OCI-LY3 (cell line): ENCODE results near the gene MMUT.
A peak's percentile ranks its signal among the peaks of the same experiment; 100 is the strongest.

Source experiments
- H2AFZ ChIP-seq: fragments of 200-600, 300-600 bp; shearing (Covaris generic); 2 replicates; pipeline ENCODE4 v1.6.0; 2014; ENCODE audit warnings: antibody characterized with exemption, low read depth, low read length
- H3K27ac ChIP-seq: fragments of 200-600, 300-600 bp; sonication (generic); 2 replicates; pipeline ENCODE4 v1.5.1; 2014; ENCODE audit warnings: mild to moderate bottlenecking, low read length, moderate library complexity, mixed read lengths
- H3K27me3 ChIP-seq: fragments of 200-600, 300-600 bp; sonication (generic); 2 replicates; pipeline ENCODE4 v1.6.1; 2014; ENCODE audit warnings: low read depth, low read length, mixed read lengths
- H3K36me3 ChIP-seq: fragments of 200-600, 300-600 bp; sonication (generic); replicated peaks from 2 replicates; pipeline ENCODE3; 2014; ENCODE audit warnings: low read depth, low read length, mixed read lengths
- H3K4me1 ChIP-seq: fragments of 300-600, 200-600 bp; sonication (generic); 2 replicates; pipeline ENCODE4 v1.6.1; 2014; ENCODE audit warnings: low read length, mixed read lengths
- H3K4me2 ChIP-seq: fragments of 200-600, 300-600 bp; sonication (generic); 2 replicates; pipeline ENCODE4 v1.6.1; 2014; ENCODE audit warnings: low read length, mixed read lengths
- H3K4me3 ChIP-seq: fragments of 300-600, 200-600 bp; sonication (generic); 2 replicates; pipeline ENCODE4 v1.5.1; 2014; ENCODE audit warnings: antibody characterized with exemption, mild to moderate bottlenecking, low read length, moderate library complexity
- H3K79me2 ChIP-seq: fragments of 300-600, 200-600 bp; shearing (Covaris generic); 2 replicates; pipeline ENCODE4 v1.6.1; 2014; ENCODE audit warnings: mild to moderate bottlenecking, low read length, mixed read lengths
- H3K9ac ChIP-seq: fragments of 300-600, 200-600 bp; shearing (Covaris generic); 2 replicates; pipeline ENCODE4 v1.6.0; 2014; ENCODE audit warnings: mild to moderate bottlenecking, low read length, moderate library complexity
- H3K9me3 ChIP-seq: fragments of 200-600, 300-600 bp; shearing (Covaris generic); 2 replicates; pipeline ENCODE4 v1.6.1; 2014; ENCODE audit warnings: low read length, mixed read lengths; ENCODE audit not compliant: insufficient read depth
- H4K20me1 ChIP-seq: fragments of 200-600, 300-600 bp; sonication (generic); 2 replicates; pipeline ENCODE4 v1.6.1; 2016; ENCODE audit warnings: low read length, mixed read lengths; ENCODE audit not compliant: insufficient read depth
- CTCF ChIP-seq: fragments of 200-600, 300-600 bp; sonication (generic); IDR thresholded peaks from 2 replicates; pipeline ENCODE4 v1.5.1; 2014; ENCODE audit warnings: antibody characterized with exemption, low read length, low read depth
- EZH2phosphoT487 ChIP-seq: fragments of 200-600 bp; shearing (Covaris generic); IDR thresholded peaks from 2 replicates; pipeline ENCODE4 v1.6.1; 2018; ENCODE audit warnings: antibody characterized with exemption, mixed run types, low read depth

MMUT gene

GRCh38 chr6:49462927-49463611, at the start of gene MMUT, which contains the start of gene CENPQ:
Gene MMUT, minus strand, starts transcription at chr6:49463253. Its CDS starts 3,787 bp downstream, at chr6:49459466.
Gene CENPQ, plus strand, starts transcription at chr6:49463370. Its CDS starts 6,807 bp downstream, at chr6:49470177.
- Histone ChIP-seq H3K4me1 (peaks cover 34% of the 10 kb centered on the region), H2AFZ (peak within 1 kb of the TSS; percentile 92), H3K79me2 (peaks cover 62% of the 10 kb centered on the region), H3K27ac (peak within 1 kb of the TSS; percentile 51), H3K9me3 (no peaks in the 10 kb centered on the region), H3K9ac (peak within 1 kb of the TSS; percentile 82), H3K4me2 (peak within 1 kb of the TSS; percentile 90), H3K27me3 (no peaks in the 10 kb centered on the region), H3K36me3 (peaks cover 12% of the 10 kb centered on the region), H3K4me3 (peak within 1 kb of the TSS; percentile 97), H4K20me1 (0 out of 2 replicates have a peak, but pooled peaks cover 3% of the 10 kb centered on the region)
- TF ChIP-seq CTCF (no peak), EZH2phosphoT487 (no peak)

GRCh38 chr6:49509342-49509741, 46.3 kb upstream of the MMUT start:
- no peak overlapping the region for H3K9ac ChIP-seq
- H3K4me1 ChIP-seq, result no peaks in the 10 kb centered on the region
- H2AFZ ChIP-seq, result no peak overlapping the region
- H3K4me2 ChIP-seq, result no peak overlapping the region
- H3K9me3 ChIP-seq, result no peaks in the 10 kb centered on the region
- TF ChIP-seq CTCF (no peak), EZH2phosphoT487 (no peak)
- no peaks in the 10 kb centered on the region for H4K20me1 ChIP-seq
- H3K27ac ChIP-seq, result no peak overlapping the region
- no peaks in the 10 kb centered on the region for H3K79me2 ChIP-seq
- no peaks in the 10 kb centered on the region for H3K36me3 ChIP-seq
- no peak overlapping the region for H3K4me3 ChIP-seq
- no peaks in the 10 kb centered on the region for H3K27me3 ChIP-seq

GRCh38 chr6:49506569-49507111, 43.6 kb upstream of the MMUT start:
- H3K4me1 ChIP-seq, result no peaks in the 10 kb centered on the region
- H2AFZ ChIP-seq, result no peak overlapping the region
- no peaks in the 10 kb centered on the region for H3K36me3 ChIP-seq
- no peak overlapping the region for H3K9ac ChIP-seq
- no peak overlapping the region for H3K4me3 ChIP-seq
- H3K4me2 ChIP-seq, result no peak overlapping the region
- H3K27me3 ChIP-seq, result no peaks in the 10 kb centered on the region
- no peaks in the 10 kb centered on the region for H3K9me3 ChIP-seq
- H3K27ac ChIP-seq, result no peak overlapping the region
- TF ChIP-seq CTCF, result no peak
- no peak for TF ChIP-seq EZH2phosphoT487
- no peaks in the 10 kb centered on the region for H4K20me1 ChIP-seq
- H3K79me2 ChIP-seq, result no peaks in the 10 kb centered on the region

- Histone ChIP-seq H3K27me3 (no peaks in the 10 kb centered on the region), H3K27ac (no peak overlapping the region), H4K20me1 (no peaks in the 10 kb centered on the region), H3K9me3 (no peaks in the 10 kb centered on the region), H3K9ac (no peak overlapping the region), H2AFZ (no peak overlapping the region), H3K4me1 (no peaks in the 10 kb centered on the region), H3K36me3 (no peaks in the 10 kb centered on the region), H3K79me2 (no peaks in the 10 kb centered on the region), H3K4me2 (no peak overlapping the region), H3K4me3 (no peak overlapping the region)
- no peak for TF ChIP-seq EZH2phosphoT487
- TF ChIP-seq CTCF, result no peak
These were observed 41.6 kb upstream of the MMUT start for GRCh38 chr6:49504666-49505065.
